ENCODE data around the gene PDE4B.

DNA sequence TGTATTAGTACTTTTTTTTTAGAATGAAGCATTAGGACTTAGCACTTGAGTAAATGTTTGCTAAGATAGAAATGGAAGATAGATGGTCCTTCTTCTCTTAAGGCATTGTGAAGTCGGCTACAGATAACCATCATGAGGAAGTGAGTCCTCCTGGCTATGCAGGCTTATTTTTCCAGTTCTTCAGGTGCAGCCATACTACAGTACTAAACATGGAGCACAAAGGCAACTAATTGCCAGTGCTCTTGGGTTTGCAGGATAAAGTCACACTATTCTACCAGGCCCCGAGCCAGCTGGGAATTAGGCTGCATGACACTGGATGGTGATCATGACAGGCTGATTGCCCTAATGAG, 543.9 kb downstream of the PDE4B start:
- TF ChIP-seq, protein P1, sequence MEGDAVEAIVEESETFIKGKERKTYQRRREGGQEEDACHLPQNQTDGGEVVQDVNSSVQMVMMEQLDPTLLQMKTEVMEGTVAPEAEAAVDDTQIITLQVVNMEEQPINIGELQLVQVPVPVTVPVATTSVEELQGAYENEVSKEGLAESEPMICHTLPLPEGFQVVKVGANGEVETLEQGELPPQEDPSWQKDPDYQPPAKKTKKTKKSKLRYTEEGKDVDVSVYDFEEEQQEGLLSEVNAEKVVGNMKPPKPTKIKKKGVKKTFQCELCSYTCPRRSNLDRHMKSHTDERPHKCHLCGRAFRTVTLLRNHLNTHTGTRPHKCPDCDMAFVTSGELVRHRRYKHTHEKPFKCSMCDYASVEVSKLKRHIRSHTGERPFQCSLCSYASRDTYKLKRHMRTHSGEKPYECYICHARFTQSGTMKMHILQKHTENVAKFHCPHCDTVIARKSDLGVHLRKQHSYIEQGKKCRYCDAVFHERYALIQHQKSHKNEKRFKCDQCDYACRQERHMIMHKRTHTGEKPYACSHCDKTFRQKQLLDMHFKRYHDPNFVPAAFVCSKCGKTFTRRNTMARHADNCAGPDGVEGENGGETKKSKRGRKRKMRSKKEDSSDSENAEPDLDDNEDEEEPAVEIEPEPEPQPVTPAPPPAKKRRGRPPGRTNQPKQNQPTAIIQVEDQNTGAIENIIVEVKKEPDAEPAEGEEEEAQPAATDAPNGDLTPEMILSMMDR (IDR thresholded peaks at IDR 0.05; ENCODE audit: insufficient read depth, low read depth, low read length), result no peak
- TF ChIP-seq EZH2 (IDR thresholded peaks at IDR 0.05; ENCODE audit: insufficient read depth, low read length), result no peak
